ENCODE results near the gene ZKSCAN2. TPM values are rescaled to one million over a fixed set of nuclear protein-coding genes. Genes with fewer than 3 reads are reported as not detected.

The ZKSCAN2 gene
- total and polyA plus RNA-seq, 8 donors: 0.45 to 5.3 (median 0.92) TPM; not detected in 1

GRCh38 chr16:25253322-25253721, 4.3 kb downstream of the ZKSCAN2 start:
- H3K9me3 ChIP-seq: no peaks in the 10 kb centered on the region
- DNase-seq: no peak
- peaks cover 23 to 68% (median 67%) of the 10 kb centered on the region in 4 donors for H3K36me3 ChIP-seq
- no peaks in the 10 kb centered on the region for H3K27me3 ChIP-seq
- intact Hi-C loops (cut with DNase I; ENCODE audit: low total_unique reads): no loop called here
- no peak for TF ChIP-seq EP300 (IDR thresholded peaks at IDR 0.05)
- TF ChIP-seq, protein P1, sequence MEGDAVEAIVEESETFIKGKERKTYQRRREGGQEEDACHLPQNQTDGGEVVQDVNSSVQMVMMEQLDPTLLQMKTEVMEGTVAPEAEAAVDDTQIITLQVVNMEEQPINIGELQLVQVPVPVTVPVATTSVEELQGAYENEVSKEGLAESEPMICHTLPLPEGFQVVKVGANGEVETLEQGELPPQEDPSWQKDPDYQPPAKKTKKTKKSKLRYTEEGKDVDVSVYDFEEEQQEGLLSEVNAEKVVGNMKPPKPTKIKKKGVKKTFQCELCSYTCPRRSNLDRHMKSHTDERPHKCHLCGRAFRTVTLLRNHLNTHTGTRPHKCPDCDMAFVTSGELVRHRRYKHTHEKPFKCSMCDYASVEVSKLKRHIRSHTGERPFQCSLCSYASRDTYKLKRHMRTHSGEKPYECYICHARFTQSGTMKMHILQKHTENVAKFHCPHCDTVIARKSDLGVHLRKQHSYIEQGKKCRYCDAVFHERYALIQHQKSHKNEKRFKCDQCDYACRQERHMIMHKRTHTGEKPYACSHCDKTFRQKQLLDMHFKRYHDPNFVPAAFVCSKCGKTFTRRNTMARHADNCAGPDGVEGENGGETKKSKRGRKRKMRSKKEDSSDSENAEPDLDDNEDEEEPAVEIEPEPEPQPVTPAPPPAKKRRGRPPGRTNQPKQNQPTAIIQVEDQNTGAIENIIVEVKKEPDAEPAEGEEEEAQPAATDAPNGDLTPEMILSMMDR (IDR thresholded peaks at IDR 0.05): no peak
- no peak for TF ChIP-seq POLR2AphosphoS5 (IDR thresholded peaks at IDR 0.05)
- TF ChIP-seq POLR2A (IDR thresholded peaks at IDR 0.05): no peak
- peaks cover 11 to 26% (median 24%) of the 10 kb centered on the region in 4 donors for H3K4me1 ChIP-seq
- H3K27ac ChIP-seq: no peak overlapping the region
- H3K4me3 ChIP-seq: no peak overlapping the region
- 90 to 100% (median 98%) methylated on average over 2 of the region's 2 CpGs for WGBS, 5 donors

GRCh38 chr16:25250467-25250866, 7.2 kb downstream of the ZKSCAN2 start:
- no peak for TF ChIP-seq POLR2AphosphoS5 (IDR thresholded peaks at IDR 0.05)
- TF ChIP-seq, protein P1 (IDR thresholded peaks at IDR 0.05): no peak

DNA sequence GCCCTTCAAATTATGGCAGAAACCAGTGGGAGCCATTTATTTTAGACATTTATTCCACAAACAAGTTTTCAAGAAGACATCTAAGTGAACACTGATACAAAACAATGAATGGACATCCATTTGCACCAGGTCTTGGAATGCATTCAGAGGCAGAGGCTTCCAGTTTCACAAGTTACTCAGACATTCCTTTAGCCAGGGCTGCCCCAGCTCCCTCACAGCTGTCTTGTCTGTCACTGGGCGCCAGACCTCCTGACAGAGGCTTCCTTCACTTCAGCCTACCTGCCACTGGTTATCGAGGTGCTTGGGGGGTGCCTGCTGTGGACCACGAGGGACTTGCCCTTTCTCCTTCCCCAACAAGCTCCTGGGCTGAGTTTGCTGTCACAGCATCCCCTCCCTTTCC, 21.7 kb downstream of the ZKSCAN2 start:
- TF ChIP-seq POLR2A (IDR thresholded peaks at IDR 0.05): no peak
- TF ChIP-seq, protein P1 (IDR thresholded peaks at IDR 0.05): no peak
- TF ChIP-seq EP300 (IDR thresholded peaks at IDR 0.05): no peak
- TF ChIP-seq POLR2AphosphoS5 (IDR thresholded peaks at IDR 0.05): no peak
- Histone ChIP-seq H3K27me3 (no peaks in the 10 kb centered on the region), H3K27ac (no peak overlapping the region), H3K9me3 (peaks cover 0 to 7% (median 2%) of the 10 kb centered on the region in 4 donors), H3K4me1 (peaks cover 0 to 4% (median 0%) of the 10 kb centered on the region in 4 donors), H3K4me3 (no peak overlapping the region), H3K36me3 (peaks cover 0 to 50% (median 29%) of the 10 kb centered on the region in 4 donors)
- WGBS, 5 donors: 85 to 93% (median 89%) methylated on average over 3 of the region's 3 CpGs
- intact Hi-C loops (cut with DNase I; ENCODE audit: low total_unique reads): no loop called here
- DNase-seq: no peak

More at GRCh38 chr16:25250467-25250866, 7.2 kb downstream of the ZKSCAN2 start:
- Histone ChIP-seq H3K4me3 (no peak overlapping the region), H3K4me1 (peaks cover 0 to 6% (median 4%) of the 10 kb centered on the region in 4 donors), H3K27me3 (no peaks in the 10 kb centered on the region), H3K36me3 (peaks cover 30 to 96% (median 91%) of the 10 kb centered on the region in 4 donors), H3K27ac (no peak overlapping the region), H3K9me3 (peaks cover 0 to 6% (median 3%) of the 10 kb centered on the region in 4 donors)
- intact Hi-C loops (cut with DNase I; ENCODE audit: low total_unique reads): no loop called here
- WGBS, 5 donors: 90 to 96% (median 95%) methylated on average over 2 of the region's 2 CpGs
- DNase-seq: no peak

- Histone ChIP-seq H3K4me1 (peaks cover 0 to 11% (median under 1%) of the 10 kb centered on the region in 4 donors), H3K4me3 (no peak overlapping the region), H3K27me3 (no peaks in the 10 kb centered on the region), H3K36me3 (no peaks in the 10 kb centered on the region), H3K27ac (no peak overlapping the region), H3K9me3 (no peaks in the 10 kb centered on the region)
- 68 to 85% (median 79%) methylated on average over 10 of the region's 10 CpGs for WGBS, 5 donors
- DNase-seq: no peak
- TF ChIP-seq, protein P1 (IDR thresholded peaks at IDR 0.05): no peak
- TF ChIP-seq EP300 (IDR thresholded peaks at IDR 0.05): no peak
- TF ChIP-seq POLR2A (IDR thresholded peaks at IDR 0.05): no peak
- TF ChIP-seq POLR2AphosphoS5 (IDR thresholded peaks at IDR 0.05): no peak
- intact Hi-C loops (cut with DNase I; ENCODE audit: low total_unique reads): loop anchor here (5.0 kb wide), 1 partner anchor 171 kb away; no protein-coding TSS in a partner anchor
Observed at GRCh38 chr16:25228372-25228771, 29.3 kb downstream of the ZKSCAN2 start.

Data from stomach (tissue), 9 donors.